DMS53 (cell line): ENCODE measurements around the gene ZNF862.

Source experiments
- DNase-seq: peaks from one replicate; lab custom pipeline; 2025; lab: John Stamatoyannopoulos, UW

ZNF862 gene

DNA sequence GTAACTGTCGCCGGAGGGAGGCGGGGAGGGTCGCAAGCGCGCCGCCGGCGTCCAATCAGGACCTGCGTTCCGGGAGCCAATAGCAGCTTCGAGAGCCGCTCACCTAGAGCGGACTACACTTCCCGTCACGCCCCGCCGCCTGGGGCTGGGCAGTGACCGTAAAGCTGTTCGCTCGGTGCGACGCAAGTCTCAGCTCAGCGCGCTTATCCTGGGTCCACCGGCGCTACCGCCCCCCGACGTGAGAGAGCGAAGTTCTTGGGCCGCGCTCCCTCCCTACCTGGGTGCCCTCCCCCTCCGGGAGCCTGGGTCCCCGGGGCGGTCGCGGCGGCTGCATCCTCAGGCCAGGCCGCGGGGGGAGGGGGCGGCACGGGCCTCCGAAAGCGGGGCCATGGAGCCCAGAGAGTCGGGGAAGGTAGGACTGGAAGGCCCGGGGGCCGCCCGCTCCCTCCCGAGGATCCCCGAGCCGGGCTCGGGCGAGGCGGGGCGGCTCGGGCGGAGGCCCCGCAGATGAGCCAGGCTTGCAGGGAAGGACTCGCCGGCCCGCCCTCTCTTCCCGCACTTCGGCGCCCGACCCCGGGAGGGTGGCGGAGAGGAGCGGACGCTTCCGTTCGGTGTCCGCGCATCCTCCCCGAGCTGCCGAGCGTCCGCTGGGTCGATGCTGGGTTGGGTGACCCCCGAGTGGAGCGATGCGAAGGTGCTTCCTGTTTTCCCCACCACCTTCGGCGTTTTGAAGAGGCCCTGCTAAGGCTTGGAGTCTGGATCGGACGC is at the start of gene ZNF862:
Gene ZNF862, plus strand, starts transcription at position 152 of the 768 bp plus-strand sequence. Its CDS starts 237 bp downstream, at position 389.
- DNase-seq, result peak; percentile 100

DNA sequence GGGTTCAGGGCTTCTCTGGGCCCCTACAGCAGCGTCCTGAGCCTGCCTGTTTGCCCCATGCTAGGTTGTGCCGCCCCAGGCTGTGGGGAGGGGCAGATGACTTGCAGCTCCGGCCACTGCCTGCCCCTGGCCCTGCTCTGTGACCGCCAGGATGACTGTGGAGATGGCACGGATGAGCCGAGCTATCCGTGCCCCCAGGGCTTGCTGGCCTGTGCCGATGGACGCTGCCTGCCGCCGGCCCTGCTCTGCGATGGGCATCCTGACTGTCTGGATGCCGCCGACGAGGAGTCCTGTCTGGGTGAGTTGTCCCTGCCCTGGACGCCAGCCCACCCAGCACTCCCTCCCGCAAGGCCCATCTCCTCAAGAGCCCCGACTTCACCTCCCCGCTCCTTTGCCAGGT is 49.1 kb upstream of the ZNF862 start:
- no peak for DNase-seq

- peak; percentile 80 for DNase-seq
Measured at GRCh38 chr7:149790146-149790548, 48.0 kb upstream of the ZNF862 start.

GRCh38 chr7:149790754-149791360 is 47.3 kb upstream of the ZNF862 start:
- no peak for DNase-seq

GRCh38 chr7:149791411-149792219 is 46.6 kb upstream of the ZNF862 start:
- DNase-seq, result no peak

DNA sequence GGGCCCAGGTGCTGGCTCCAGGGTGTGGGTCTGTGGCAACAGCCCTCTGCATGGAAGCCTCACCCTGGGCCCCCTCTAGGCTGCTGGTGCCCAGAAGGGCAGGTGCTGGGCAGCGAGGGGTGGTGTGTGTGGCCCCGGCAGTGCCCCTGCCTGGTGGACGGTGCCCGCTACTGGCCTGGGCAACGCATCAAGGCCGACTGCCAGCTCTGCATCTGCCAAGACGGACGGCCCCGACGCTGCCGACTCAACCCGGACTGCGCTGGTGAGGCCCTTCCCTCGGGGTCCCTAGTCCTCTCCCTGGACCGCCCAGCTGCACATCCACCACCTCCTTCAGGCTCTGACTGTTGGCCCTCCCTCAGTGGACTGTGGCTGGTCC is 46.0 kb upstream of the ZNF862 start:
- DNase-seq, result no peak

DNA sequence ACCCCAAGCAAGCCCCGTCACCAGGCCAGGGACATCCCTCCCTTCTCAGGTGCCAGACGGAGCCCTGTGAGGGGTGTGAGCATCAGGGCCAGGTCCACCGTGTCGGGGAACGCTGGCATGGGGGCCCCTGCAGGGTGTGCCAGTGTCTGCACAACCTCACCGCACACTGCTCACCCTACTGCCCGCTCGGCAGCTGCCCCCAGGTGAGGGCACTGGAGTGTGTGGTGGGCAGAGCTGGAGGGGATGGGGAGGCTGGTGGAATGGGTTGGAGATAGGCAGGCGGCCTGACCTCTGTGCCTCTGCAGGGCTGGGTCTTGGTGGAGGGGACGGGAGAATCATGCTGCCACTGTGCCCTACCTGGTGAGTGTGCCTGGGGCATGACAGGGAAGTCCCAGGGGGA is 44.9 kb upstream of the ZNF862 start:
- DNase-seq, result no peak

- DNase-seq, result peak; percentile 66
Measured at GRCh38 chr7:149794661-149795060, 43.5 kb upstream of the ZNF862 start.

GRCh38 chr7:149795126-149795525 is 43.0 kb upstream of the ZNF862 start:
- DNase-seq, result no peak

DNA sequence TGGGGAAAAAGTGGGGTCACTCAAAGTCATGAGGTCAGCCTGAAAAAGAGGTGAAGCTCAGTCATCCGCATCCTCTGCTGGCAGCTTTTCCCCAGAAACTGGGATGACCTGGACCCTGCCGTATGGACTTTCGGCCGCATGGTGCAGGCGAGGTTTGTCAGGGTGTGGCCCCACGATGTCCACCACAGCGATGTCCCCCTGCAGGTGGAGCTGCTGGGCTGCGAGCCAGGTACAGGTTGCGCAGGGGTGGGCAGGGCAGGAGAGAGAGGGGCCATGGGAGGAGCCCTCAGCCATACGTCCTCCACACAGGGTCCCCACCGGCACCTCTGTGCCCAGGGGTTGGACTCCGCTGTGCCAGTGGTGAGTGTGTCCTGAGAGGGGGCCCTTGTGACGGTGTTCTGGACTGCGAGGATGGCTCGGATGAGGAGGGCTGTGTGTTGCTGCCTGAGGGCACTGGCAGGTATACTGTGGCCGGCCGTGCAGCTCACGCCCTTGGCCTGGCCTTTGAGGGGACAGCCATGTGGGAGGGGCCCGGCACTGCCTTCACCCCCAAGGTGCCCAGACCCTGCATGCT is 41.8 kb upstream of the ZNF862 start:
- DNase-seq, result no peak

- DNase-seq, result no peak
Measured at GRCh38 chr7:149797771-149798170, 40.4 kb upstream of the ZNF862 start.

- peak; percentile 55 for DNase-seq
Measured at GRCh38 chr7:149799397-149800168, 38.6 kb upstream of the ZNF862 start.

GRCh38 chr7:149800169-149800555 is 38.0 kb upstream of the ZNF862 start:
- DNase-seq, result no peak

- no peak for DNase-seq
Measured at GRCh38 chr7:149801002-149801566, 37.1 kb upstream of the ZNF862 start.

GRCh38 chr7:149801816-149802215 is 36.4 kb upstream of the ZNF862 start:
- DNase-seq, result no peak

GRCh38 chr7:149802966-149803365 is 35.2 kb upstream of the ZNF862 start:
- no peak for DNase-seq

GRCh38 chr7:149803551-149804074 is 34.6 kb upstream of the ZNF862 start:
- DNase-seq, result no peak

- DNase-seq, result no peak
Measured at GRCh38 chr7:149804106-149804505, 34.1 kb upstream of the ZNF862 start.

DNA sequence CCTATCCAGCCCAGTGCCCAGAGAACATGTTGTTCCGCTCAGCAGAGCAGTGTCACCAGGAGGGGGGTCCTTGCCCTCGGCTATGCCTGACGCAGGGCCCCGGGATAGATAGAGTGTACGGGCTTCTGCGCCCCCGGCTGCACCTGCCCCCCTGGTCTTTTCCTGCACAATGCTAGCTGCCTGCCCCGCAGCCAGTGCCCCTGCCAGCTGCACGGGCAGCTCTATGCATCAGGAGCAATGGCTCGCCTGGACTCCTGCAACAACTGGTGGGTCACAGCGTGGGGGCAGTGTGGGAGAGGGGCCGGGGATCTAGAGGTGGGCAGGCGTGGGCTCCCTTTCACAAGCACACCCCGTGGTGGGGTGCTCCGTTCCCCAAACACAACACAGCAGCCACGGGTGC is 31.4 kb upstream of the ZNF862 start:
- no peak for DNase-seq

DNA sequence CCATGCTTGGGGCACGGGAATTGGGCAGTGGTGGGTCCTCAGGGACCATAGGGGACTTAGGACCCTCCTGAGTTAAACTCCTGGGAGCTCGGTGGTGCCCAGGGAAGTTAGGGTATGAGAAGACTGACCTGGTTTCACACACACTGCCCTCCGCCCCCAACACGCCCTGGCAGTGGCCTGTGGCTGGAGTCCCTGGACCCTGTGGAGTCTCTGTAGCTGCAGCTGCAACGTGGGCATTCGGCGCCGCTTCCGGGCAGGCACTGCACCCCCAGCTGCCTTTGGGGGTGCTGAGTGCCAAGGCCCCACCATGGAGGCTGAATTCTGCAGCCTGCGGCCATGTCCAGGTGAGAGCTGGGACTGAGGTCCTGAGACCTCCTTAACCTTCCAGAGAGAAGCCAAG is 29.9 kb upstream of the ZNF862 start:
- no peak for DNase-seq

DNA sequence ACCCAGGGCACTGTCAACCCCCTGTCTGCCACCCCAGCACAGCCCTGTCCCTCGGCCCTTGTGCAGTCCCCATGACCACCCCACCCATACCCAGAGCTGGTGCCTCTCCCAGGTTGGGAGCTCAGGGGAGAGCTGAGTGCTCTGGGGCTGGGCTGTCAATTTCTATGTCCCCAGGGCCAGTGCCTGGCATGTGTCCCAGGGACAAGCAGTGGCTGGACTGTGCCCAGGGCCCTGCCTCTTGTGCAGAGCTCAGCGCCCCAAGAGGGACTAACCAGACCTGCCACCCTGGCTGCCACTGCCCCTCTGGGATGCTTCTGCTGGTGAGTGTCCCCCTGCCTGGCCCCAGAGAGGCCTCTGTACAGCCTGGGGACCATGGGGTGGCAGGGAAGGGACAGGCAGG is 29.0 kb upstream of the ZNF862 start:
- DNase-seq, result no peak
